CD4-positive, alpha-beta T cell treated with Interleukin-2 at 100 ng/mL for 4 hours (primary cell): ENCODE data around the gene ESPN.
"Not testable (repeated sequence)": the region's sequence is repeated elsewhere in the genome, so short reads cannot be mapped to it uniquely, and the experiment has no call there.

Source experiments
- DNase-seq: peaks from one replicate; pipeline ENCODE4 v3.0.0-alpha.2; 2020; ENCODE audit warnings: low spot score

ESPN gene

GRCh38 chr1:6428453-6428852, 3.9 kb downstream of the ESPN start:
- not testable (repeated sequence) for DNase-seq

- DNase-seq, result not testable (repeated sequence)
Measured at GRCh38 chr1:6429660-6430411, 5.3 kb downstream of the ESPN start.

GRCh38 chr1:6431645-6432579, 7.3 kb downstream of the ESPN start:
- not testable (repeated sequence) for DNase-seq

GRCh38 chr1:6434186-6434585, 9.6 kb downstream of the ESPN start:
- no peak for DNase-seq

- DNase-seq, result no peak
Measured at GRCh38 chr1:6435129-6435528, 10.6 kb downstream of the ESPN start.

GRCh38 chr1:6435547-6435946, 11.0 kb downstream of the ESPN start:
- no peak for DNase-seq

GRCh38 chr1:6436277-6436676, 11.7 kb downstream of the ESPN start:
- not testable (repeated sequence) for DNase-seq

- not testable (repeated sequence) for DNase-seq
Measured at GRCh38 chr1:6437012-6437700, 12.6 kb downstream of the ESPN start.

- DNase-seq, result peak; percentile 77
Measured at GRCh38 chr1:6438047-6438525, 13.5 kb downstream of the ESPN start.

GRCh38 chr1:6440198-6441126, 15.9 kb downstream of the ESPN start:
- DNase-seq, result peak; percentile 80

GRCh38 chr1:6441586-6441985, 17.0 kb downstream of the ESPN start:
- DNase-seq, result no peak

GRCh38 chr1:6443339-6444115, 19.0 kb downstream of the ESPN start:
- no peak for DNase-seq

GRCh38 chr1:6444377-6444776, 19.8 kb downstream of the ESPN start:
- DNase-seq, result no peak

- peak; percentile 48 for DNase-seq
Measured at GRCh38 chr1:6445062-6445763, 20.6 kb downstream of the ESPN start.

GRCh38 chr1:6445929-6446328, 21.4 kb downstream of the ESPN start:
- not testable (repeated sequence) for DNase-seq

GRCh38 chr1:6446665-6447015, 22.1 kb downstream of the ESPN start:
- no peak for DNase-seq

- no peak for DNase-seq
Measured at GRCh38 chr1:6447016-6447817, 22.6 kb downstream of the ESPN start.

GRCh38 chr1:6447818-6448748, 23.5 kb downstream of the ESPN start:
- peak; percentile 55 for DNase-seq
